CD4-positive, alpha-beta T cell treated with Interferon alpha-2 for 1 hour (primary cell): Measurements from ENCODE around the gene TAS2R60.
"Not testable (repeated sequence)": the region's sequence is repeated elsewhere in the genome, so short reads cannot be mapped to it uniquely, and the experiment has no call there.

ENCODE experiments used
- DNase-seq, 2 donors: peaks; one replicate each; pipeline ENCODE4 v3.0.0-alpha.2; 2020 to 2022

TAS2R60 gene

GRCh38 chr7:143411976-143412708 is 31.1 kb upstream of the TAS2R60 start:
- DNase-seq = no peak

- no peak for DNase-seq
Measured at GRCh38 chr7:143413123-143413522, 30.1 kb upstream of the TAS2R60 start.

- not testable (repeated sequence) for DNase-seq
Measured at GRCh38 chr7:143415209-143415608, 28.0 kb upstream of the TAS2R60 start.

GRCh38 chr7:143415742-143416397 is 27.4 kb upstream of the TAS2R60 start:
- DNase-seq = no peak

GRCh38 chr7:143416565-143417149 is 26.6 kb upstream of the TAS2R60 start:
- DNase-seq = peak in 1 of 2 donors; percentile 72

GRCh38 chr7:143417734-143418383 is 25.4 kb upstream of the TAS2R60 start:
- no peak for DNase-seq

GRCh38 chr7:143418681-143419458 is 24.4 kb upstream of the TAS2R60 start:
- no peak for DNase-seq

- no peak for DNase-seq
Measured at GRCh38 chr7:143419880-143420279, 23.4 kb upstream of the TAS2R60 start.

- DNase-seq = not testable (repeated sequence)
Measured at GRCh38 chr7:143420624-143421023, 22.6 kb upstream of the TAS2R60 start.

GRCh38 chr7:143422033-143422432 is 21.2 kb upstream of the TAS2R60 start:
- no peak for DNase-seq

- DNase-seq = not testable (repeated sequence)
Measured at GRCh38 chr7:143424476-143424875, 18.8 kb upstream of the TAS2R60 start.

- DNase-seq = no peak
Measured at GRCh38 chr7:143426479-143427142, 16.6 kb upstream of the TAS2R60 start.

- no peak for DNase-seq
Measured at GRCh38 chr7:143429770-143430698, 13.2 kb upstream of the TAS2R60 start.

GRCh38 chr7:143431109-143431508 is 12.1 kb upstream of the TAS2R60 start:
- DNase-seq = no peak

- DNase-seq = no peak
Measured at GRCh38 chr7:143433759-143434158, 9.5 kb upstream of the TAS2R60 start.

- no peak for DNase-seq
Measured at GRCh38 chr7:143434660-143435059, 8.6 kb upstream of the TAS2R60 start.

GRCh38 chr7:143435266-143435665 is 8.0 kb upstream of the TAS2R60 start:
- no peak for DNase-seq

- no peak for DNase-seq
Measured at GRCh38 chr7:143436325-143436946, 6.8 kb upstream of the TAS2R60 start.

- no peak for DNase-seq
Measured at GRCh38 chr7:143437578-143437977, 5.7 kb upstream of the TAS2R60 start.

- no peak for DNase-seq
Measured at GRCh38 chr7:143439866-143440265, 3.4 kb upstream of the TAS2R60 start.
